Dermis microvascular lymphatic vessel endothelial cell (primary cell): ENCODE data around the gene SPPL2B. TPM values are rescaled to one million over a fixed set of nuclear protein-coding genes. Genes with fewer than 3 reads are reported as not detected.
A peak's percentile ranks its signal among the peaks of the same experiment; 100 is the strongest.

Experiments
- DNase-seq, 2 donors: peaks; one replicate each; pipeline versions ENCODE4 v3.0.0 to v3.0.0-alpha.2; 2010; ENCODE audit warnings: low read depth in 2 of 2
- total RNA-seq: library from RNA; depleted of rRNA; stranded (reverse); fragments of >200 nt; gene quantifications from 2 replicates; pipeline ENCODE4 v1.2.1, GENCODE V29; 2014

The SPPL2B gene
- total RNA-seq, 1 donor from 2014 or later, result 13.9 TPM

DNA sequence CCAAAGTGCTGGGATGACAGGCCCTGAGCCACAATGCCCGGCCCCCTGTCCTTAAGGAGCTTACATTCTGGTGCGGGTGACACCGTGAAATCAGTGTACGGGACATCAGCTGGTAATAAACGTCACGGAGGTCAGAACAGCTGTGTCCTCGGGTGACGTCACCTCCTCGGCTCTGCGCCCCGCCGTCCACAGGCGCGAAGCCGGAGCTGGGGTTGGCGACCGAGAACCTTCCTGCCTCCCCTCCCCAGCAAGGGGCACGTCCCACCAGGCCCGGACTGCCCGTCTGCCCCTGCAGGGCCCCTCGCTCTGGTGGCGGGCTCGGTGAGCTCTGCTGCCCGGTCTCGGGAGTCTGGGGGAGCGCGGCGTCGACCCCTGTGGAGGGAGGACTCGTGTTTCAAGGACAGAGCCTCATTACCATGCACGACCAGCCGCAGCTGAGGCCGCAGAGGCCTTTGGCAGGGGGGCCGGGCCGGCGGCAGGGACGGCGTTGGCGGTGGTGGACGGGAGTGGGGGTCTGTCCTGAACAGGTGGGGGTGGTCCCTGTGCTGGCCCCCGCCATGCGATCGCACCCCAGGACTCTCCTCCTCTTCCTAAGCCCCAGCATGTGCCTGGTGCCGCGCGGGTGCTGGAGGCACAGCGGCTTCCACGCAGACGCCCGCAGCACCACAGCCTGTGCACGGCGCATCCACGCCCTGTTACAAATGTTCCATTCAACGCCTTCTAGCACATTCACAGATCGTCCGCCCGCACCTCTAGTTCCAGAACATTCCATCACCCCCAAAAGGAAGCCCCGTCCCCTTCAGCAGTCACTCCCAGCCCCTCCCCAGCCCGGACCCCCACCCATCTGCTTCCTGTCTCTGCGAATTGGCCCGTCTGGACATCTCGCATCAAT, 25.9 kb upstream of the SPPL2B start:
- DNase-seq, result peak in 1 of 2 donors; percentile 47

DNA sequence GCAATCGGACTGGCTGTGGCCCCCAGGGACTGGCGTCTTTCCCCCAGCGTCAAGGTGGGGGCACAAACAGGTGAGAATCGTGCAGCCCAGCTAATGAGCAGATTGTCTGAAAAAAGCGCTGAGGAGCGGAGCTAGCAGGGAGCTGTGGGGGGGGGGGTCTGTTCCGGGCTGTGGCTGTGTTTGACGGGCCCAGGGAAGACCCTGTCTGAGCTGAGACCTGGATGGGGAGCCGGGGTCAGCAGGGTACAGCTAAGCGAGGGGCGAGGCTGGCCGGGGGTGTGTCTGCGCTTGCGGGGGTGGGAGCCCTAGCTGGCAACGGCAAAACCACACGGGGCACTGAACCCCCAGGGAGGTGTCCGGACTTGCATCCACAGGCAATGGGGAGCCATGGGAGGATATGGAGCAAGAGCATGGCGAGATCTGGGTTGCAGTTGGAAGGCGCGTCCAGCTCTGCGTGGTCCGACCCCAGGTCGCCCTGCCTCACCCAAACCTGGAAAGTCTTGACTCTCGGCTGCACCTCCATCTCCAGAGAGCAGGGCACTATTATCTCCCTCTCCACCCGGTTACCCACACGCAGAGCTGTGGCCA, 25.2 kb upstream of the SPPL2B start:
- no peak for DNase-seq

DNA sequence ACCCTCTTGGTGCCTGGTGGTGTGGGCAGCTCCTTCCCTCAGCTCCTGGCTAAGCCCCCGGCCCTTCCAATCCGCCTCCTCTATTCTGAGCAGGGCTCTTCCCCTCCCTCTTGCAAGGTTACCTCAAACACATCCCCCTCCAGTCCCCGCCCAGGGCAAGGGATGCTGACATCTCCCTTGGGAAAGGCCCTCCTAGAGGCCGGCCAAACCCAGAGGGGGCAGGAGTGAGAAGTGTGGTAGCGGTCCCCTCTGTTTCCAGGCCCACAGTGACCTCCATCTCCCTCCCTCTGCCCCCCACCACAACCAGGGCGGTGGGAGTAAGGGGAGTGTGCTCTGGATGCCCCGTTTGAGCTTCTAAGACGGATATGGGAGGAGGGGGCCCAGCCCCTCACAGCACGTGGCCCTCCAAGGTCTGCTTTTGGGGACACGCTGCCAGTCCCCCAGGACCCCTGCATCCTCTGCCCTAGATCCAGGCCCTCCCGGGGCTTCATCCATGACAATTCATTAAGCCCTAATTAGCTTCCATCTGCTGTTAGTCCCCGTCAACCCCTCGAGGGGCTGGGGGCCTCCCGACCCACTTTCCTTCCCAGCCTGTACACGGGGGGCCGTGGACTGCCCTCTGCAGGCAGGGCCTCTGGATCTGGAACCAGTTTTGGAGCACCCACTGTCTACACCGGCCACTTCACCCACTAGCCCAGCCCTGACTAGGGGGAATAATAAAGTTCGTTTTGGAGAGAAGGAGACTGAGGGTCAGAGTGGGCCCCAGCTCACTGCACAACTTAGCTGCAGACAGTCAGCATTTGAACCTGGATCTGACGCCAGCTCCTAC, 22.8 kb upstream of the SPPL2B start:
- no peak for DNase-seq

DNA sequence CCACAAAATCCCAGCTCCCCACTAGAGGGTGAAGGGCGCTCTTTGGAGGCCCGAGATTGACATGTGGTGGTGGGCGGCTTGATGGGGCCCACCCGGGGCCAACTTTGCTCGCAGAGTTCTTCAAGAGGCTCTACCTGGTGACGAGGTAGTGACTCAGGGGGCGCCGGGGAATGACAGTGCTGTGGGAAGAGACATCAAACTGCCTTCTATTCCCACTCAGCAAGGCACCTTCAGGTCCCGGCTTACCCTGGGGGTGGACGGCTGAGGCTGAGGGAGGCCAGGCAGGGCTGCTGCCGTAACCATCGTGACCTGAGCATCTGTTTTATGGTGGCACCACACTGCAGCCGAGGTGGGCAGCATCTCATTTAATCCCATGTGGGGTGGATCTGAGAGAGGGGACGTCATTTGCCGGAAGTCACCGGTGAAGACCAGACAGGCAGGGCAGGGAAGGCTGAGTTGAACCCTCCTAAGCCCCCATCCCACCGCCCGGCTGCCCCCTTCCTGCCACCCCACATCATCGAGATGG, 22.1 kb upstream of the SPPL2B start:
- DNase-seq, result no peak

DNA sequence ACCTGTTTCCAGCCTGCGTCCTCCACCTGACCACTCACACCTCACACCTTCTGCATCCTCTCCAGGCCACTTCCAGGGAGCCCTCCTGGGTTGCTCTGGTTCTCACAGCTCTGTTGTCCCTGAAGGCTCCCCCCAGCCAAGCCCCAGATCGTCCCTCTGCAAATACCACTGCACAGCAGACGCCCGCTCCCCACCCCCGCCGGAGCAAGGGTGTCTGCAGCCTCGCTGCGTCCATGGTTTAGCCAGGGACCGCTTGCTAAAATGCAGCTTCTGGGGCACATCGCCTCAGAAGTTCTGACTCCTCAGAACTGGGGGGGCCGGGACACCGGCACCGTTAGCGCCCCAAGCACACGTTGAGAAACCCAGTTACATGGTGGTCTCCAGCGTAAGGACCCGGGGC, 21.5 kb upstream of the SPPL2B start:
- DNase-seq, result no peak

DNA sequence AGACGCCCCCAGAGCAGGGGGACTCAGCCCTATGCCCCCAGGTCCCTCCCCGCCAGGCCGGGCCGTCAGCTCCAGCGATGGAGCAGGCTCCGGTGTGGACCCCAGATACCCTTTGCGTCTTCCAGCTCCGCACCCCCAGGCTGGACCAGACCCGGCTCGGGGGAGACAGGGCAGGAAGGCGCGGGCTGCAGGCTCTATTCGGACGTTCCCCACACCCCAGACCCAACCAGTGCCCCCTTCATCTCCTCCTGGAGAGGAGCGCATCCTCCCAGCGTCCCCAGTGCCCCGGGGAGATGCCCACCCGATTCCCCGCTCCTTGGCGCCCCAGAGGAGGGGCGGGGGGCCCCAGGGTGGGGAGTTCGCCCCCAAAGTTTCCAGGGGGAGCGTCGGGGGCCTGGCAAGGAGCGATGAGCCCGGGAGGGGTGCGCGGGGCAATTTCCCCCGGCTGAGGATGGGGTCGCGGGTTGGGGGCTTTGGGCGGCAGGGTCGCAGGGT, 20.9 kb upstream of the SPPL2B start:
- no peak for DNase-seq

DNA sequence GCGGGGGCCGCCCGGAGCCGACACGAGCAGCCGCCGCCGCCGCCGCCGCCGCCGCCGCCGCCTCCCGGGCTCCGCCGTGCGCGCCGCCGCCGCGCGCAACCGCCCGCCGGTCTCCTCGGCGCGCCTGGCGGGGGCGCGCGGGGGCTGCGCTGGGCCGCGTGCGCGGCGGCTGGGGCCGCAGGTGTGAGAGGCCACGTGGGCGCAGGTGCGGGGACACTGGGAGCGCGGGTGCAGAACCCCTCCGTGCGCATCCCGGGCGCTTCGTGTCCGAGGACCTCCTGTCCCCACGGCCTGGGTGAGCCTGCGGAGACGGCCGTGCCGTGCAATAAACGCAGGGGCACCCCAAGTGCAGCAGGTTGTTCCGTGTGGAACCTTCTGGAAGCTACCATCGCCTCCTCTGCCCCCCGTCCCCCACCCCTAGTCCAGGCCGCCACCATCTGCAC, 20.3 kb upstream of the SPPL2B start, which contains the start of gene LINGO3:
Gene LINGO3 (minus strand): TSS at position 41 of the 443 bp plus-strand sequence. CDS start 16,378 bp downstream, outside the sequence.
- no peak for DNase-seq

DNA sequence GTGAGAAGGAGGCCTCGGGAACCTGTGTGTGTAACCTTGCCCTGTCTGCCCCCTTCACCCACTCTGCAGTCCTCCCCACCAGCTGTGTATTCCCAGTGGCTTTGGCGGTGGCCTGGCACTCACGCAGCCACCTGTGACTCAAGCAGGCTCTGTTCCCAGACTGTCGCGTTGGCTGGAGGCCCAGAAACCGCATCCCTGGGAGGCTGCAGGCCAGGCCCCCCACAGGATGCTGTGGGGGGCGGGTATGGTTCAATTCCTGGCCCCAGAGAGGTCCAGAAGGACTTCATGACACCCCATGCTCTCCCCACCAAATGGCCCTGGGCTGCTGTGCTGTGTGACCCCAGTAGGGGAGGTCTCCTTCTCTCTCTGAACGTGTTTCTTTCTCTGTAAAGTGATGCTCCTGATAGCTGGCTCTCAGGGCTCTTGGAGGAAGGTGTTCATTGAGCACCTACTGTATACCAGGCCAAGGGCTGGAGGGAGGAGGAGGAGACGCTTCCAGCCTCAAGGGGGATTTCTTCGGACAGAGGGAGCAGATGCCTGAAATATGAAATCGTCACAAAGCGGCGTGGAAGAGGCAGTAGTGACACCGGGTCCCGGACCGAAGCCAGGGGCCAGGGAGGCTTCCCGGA, 18.6 kb upstream of the SPPL2B start:
- DNase-seq, result peak in 1 of 2 donors; percentile 21

DNA sequence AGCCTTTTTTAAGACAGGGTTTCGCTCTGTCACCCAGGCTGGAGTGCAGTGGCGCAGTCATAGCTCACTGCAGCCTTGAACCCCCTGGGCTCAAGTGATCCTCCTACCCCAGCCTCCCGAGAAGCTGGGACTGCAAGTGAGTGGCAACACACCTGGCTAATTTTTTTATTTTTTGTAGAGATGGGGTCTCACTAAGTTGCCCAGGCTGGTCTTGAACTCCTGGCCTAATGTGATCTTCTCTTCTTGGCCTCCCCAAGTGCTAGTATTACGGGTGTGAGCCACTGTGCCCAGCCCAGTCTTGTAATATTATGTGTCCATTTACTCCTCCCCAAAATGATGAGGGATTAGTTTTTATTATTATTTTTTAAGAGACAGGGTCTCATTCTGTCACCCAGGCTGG, 17.4 kb upstream of the SPPL2B start:
- DNase-seq, result no peak

DNA sequence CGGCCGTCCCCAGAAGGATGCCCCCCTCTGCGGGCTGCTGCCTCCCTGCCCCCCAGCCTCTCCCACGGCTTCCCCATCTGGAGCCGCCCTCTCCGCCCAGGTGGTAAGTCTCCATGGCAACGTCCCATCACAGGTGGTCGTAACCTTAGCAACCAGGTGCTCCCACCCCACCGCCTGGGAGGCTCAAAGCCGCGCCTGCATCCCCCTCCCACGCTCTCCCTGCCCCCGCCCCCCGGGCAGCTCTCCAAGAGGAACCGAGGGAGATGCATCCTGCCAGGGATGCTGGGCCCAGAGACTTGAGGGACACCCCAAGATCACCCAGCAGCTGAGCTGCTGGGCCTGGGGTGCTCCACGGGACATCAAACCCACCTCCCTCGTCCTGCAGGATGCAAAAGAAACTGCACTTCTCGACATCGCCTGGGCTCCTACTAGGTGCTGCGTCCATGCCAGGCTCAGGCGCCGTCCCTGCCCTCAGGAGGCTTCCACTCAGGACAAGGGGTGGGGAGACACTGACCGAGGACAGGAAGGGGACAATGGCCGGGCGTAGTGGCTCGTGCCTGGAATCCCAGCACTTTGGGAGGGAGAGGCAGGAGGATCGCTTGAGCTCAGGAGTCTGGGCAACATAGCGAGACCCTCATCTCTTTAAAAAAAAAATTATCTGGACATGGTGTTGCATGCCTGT, 15.5 kb upstream of the SPPL2B start:
- no peak for DNase-seq

DNA sequence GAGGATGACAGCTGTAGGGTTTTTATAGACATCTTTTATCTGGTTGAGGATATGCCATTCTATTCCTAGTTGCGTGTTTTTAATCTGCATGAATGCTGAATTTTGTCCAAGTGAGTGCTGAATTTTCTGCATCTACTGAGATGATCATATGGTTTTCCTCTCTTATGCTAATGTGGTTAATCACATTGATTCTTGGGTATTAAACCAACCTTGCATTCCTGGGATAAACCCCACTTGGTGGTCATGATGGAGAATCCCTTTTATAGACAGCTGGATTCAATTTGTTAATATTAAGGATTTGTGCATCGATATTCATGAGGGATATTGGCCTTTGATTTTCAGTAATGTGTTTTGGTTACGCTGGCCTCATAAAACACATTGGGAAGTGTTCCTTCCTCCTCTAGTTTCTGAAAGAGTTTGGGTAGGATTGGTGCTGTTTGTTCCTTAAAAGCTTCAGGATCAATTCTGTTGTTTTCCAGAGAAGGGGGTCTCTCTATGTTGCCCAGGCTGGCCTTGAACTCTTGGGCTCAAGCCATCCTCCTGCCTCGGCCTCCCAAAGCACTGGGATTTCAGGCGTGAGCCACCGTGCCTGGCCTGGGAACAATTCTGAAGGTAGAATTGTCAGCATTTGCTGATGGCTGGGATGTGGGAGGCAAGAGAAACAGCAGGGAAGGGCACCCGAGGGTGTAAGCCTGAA, 13.2 kb upstream of the SPPL2B start:
- no peak for DNase-seq

DNA sequence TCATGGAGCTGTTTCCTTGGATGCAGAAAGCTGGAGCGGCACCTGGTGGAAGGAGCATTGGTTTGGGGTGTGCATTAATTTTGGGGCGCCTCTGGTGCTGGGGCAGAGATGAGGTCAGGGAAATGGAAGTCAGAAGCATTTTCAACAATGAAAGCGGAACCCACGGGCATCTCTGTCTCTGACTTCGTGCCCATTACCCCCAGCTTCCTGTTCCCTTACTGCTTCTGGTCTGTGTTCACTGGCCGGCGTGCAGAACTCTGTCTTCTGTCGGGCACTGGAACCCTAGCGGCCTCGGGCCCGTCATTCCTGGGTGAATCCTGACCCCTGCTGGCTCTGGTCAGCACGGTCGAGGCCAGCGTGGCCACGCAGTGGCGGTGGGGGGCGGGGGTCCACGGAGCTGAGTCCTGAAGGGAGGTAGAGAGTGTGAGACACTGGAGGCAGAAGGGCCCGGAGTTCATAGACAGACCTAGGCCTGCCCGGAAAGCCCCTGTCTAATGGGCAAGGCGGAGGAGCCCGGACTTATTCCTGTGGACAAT, 12.6 kb upstream of the SPPL2B start:
- DNase-seq, result peak; percentile 32 to 70

DNA sequence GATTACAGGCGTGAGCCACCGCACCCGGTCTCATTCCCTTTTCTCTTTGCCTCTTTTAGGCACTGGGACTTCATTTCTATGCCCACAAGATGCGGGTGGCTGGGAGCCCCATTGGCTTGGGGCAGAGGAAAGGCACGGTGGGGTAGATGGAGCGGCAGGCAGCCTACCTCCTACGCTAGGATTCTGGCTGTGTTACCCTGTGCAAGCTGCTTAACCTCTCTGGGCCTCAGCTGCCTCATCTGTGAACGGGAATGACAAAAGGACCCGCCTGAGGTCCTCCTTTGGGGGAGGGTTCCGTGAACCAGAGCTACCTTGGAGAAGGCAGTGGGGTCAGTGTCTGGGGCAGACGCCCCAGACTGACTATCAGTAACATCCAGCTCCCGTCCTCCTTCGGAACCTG, 11.2 kb upstream of the SPPL2B start:
- DNase-seq, result no peak

DNA sequence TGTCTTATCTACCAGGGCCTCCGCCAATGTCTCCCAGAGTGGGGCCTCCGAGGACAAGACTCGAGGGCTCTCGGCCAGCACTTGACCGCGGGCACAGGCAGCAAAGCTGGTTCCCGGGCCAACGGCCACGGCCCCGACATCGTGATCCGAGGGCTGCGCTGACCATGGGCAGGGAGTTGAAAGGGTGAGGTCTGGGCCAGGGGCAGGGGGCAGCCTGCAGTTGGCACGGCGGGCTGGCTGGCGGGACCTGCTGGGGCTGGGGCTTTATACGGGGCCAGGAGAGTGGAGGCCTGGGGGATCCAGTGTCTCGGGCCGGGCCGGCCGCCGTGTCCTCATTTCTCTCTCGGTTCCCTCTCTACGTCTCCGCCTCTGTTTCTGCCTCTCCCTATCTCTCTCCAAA, 10.7 kb upstream of the SPPL2B start:
- no peak for DNase-seq

DNA sequence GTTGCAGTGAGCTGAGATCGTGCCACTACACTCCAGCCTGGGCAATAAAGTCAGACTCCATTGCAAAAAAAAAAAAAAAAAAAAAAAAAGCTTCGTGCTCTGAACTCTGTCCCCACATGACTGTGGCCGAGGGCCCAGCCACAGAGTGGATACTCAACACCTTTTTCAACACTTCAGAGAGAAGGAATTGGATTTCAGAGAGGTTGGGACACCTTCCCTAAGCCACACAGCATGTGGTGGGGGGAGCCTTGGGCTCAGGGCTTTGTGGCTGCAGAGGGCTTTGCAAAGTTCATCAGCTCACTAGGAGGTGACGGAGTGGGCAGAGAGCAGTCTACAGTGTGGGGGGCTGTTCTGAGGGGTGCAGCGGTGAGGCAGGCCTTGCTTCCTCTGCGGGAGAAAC, 9.6 kb upstream of the SPPL2B start:
- no peak for DNase-seq

DNA sequence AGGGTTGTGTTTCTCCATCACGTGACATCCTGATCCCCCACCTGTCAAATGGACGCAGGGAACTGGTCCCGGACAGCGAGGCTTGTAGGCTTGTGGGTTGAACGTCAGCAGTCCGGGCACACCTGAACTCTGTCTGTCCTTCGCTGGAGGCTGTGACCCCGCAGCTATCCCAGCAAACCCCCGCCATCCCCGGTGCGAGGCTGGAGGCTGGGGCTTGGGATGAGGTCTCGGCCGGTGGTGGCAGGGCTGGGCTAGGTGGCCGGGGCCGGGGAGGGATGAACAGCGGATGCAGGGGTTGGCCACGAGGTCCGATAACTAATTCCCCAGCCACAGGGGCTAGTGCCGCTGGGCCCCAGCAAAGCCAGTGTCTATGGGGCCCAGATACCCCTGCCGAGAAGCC, 8.9 kb upstream of the SPPL2B start:
- DNase-seq, result no peak

DNA sequence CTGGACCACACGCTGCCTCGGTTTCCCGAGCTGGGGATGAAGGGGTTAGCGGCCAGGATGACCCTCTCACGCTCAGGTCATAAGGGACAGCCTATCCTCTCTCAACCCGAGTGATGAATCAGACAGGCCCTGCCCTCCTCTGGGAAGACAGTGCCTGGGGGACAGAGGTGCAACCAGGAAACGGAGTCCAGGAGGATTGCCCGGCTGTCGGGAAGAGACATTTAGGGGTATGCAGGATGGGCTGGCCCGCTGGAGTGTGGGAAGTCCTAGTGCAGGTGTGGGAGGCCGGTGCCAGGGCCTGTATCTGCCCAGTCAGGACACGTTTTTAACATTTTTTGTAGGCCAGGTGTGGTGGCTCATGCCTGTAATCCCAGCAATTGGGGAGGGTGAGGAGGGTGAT, 8.4 kb upstream of the SPPL2B start:
- DNase-seq, result no peak

DNA sequence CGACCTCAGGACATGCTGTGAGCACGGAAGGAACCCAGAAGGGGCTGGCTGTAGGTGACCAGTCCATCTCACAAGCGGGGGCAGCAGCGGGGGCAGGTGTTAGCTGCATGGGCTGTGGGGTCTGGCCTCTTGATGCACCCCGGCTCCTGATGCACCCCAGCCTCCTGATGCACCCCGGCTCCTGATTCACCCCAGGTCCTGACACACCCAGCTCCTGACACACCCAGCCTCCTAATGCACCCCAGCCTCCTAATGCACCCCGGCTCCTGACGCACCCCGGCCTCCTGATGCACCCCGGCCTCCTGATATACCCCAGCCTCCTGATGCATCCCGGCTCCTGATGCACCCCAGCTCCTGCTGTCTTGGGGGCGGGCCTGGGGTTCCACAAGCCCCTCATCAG, 7.5 kb upstream of the SPPL2B start:
- DNase-seq, result no peak

DNA sequence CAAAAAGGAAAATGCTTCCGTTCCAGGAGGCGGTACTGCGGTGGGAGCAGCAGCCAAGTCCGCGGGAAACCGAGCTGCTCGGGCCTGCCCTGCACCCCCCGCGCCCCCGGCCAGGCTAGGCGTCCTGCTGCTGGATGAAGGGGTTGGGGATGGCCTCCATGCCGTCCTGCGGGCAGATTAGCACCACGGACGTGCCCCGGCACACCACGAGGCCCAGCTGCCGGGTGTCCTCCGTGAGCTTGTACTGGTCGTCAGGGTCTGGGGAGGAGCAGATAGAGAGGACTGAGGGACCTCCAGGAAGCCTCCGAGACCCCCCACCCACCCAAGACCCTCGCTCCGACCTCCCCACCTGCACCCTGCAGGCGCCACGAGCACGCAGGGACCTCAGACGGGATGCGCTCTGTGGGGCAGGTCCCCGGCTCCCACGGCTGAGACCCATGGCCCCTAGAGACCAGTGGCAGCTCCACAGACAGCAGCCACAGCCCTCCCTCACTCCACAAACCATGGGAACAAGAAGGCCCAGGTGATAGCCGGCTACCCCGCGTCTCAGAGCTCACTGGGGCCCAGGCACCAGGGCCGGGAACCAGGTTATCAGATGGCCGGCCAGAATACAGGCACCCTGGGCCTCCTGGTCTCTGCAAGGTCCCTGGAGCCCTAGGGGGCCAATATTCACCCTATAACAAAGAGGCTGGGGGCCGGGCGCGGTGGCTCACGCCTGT, 6.8 kb upstream of the SPPL2B start:
- DNase-seq, result no peak
